Trophoblast cell (in vitro differentiated cells and primary cell): ENCODE results near the gene COA1.
"Not testable (repeated sequence)": the region's sequence is repeated elsewhere in the genome, so short reads cannot be mapped to it uniquely, and the experiment has no call there.

ENCODE experiments used
- DNase-seq, 2 donors: peaks; one replicate each; pipeline ENCODE4 v3.0.0-alpha.2; 2016
- H2AFZ ChIP-seq: 2 replicates; pipeline ENCODE4 v1.6.1; 2013; ENCODE audit warnings: low read length, moderate library complexity, mild to moderate bottlenecking; ENCODE audit not compliant: insufficient read depth, poor library complexity
- H2AK5ac ChIP-seq: 2 replicates; pipeline ENCODE4 v1.6.1; 2013; ENCODE audit warnings: mild to moderate bottlenecking, low read length
- H2BK120ac ChIP-seq: 2 replicates; pipeline ENCODE4 v1.6.1; 2013; ENCODE audit warnings: low read length, mild to moderate bottlenecking, moderate library complexity; ENCODE audit not compliant: insufficient read depth, poor library complexity
- H2BK12ac ChIP-seq: 2 replicates; pipeline ENCODE4 v1.6.1; 2013; ENCODE audit warnings: mild to moderate bottlenecking, low read length, moderate library complexity
- H2BK5ac ChIP-seq: 2 replicates; pipeline ENCODE4 v1.6.1; 2013; ENCODE audit warnings: low read length, low read depth, moderate library complexity, mild to moderate bottlenecking; ENCODE audit not compliant: poor library complexity
- H3K14ac ChIP-seq: 2 replicates; pipeline ENCODE4 v1.6.1; 2013; ENCODE audit warnings: mild to moderate bottlenecking, low read length
- H3K18ac ChIP-seq: 2 replicates; pipeline ENCODE4 v1.6.1; 2013; ENCODE audit warnings: mild to moderate bottlenecking, low read length
- H3K23ac ChIP-seq: 2 replicates; pipeline ENCODE4 v1.6.1; 2013; ENCODE audit warnings: low read length
- H3K27ac ChIP-seq: 2 replicates; pipeline ENCODE4 v1.5.1; 2013; ENCODE audit warnings: low read depth, mild to moderate bottlenecking, inconsistent platforms, low read length, moderate library complexity
- H3K27me3 ChIP-seq: 2 replicates; pipeline ENCODE4 v1.6.1; 2013; ENCODE audit warnings: inconsistent platforms, mild to moderate bottlenecking, low read length, moderate library complexity; ENCODE audit not compliant: insufficient read depth
- H3K36me3 ChIP-seq, 2 experiments: 1 replicate in 1 of 2; 2 replicates in 1 of 2; pipeline ENCODE4 v1.6.1; 2013; ENCODE audit warnings: low read length in 2 of 2, mild to moderate bottlenecking in 2 of 2, moderate library complexity in 1 of 2; ENCODE audit not compliant: insufficient read depth in 2 of 2, control insufficient read depth in 1 of 2
- H3K4ac ChIP-seq: 2 replicates; pipeline ENCODE4 v1.6.1; 2013; ENCODE audit warnings: low read depth, mild to moderate bottlenecking, low read length, moderate library complexity
- H3K4me1 ChIP-seq, 2 experiments: 1 replicate in 1 of 2; 2 replicates in 1 of 2; pipeline ENCODE4 v1.6.1; 2013; ENCODE audit warnings: low read length in 2 of 2, mild to moderate bottlenecking in 2 of 2, moderate library complexity in 1 of 2; ENCODE audit not compliant: insufficient read depth in 2 of 2, control insufficient read depth in 1 of 2
- H3K4me2 ChIP-seq: 2 replicates; pipeline ENCODE4 v1.6.1; 2013; ENCODE audit warnings: inconsistent platforms, mild to moderate bottlenecking, low read length, moderate library complexity
- H3K4me3 ChIP-seq: 2 replicates; pipeline ENCODE4 v1.5.1; 2013; ENCODE audit warnings: mild to moderate bottlenecking, low read depth, low read length, inconsistent platforms
- H3K79me1 ChIP-seq: one replicate; pipeline ENCODE4 v1.6.1; 2013; ENCODE audit warnings: low read length
- H3K79me2 ChIP-seq: 2 replicates; pipeline ENCODE4 v1.6.1; 2013; ENCODE audit warnings: low read length, mild to moderate bottlenecking; ENCODE audit not compliant: control insufficient read depth, insufficient read depth, poor library complexity
- H3K9ac ChIP-seq: 2 replicates; pipeline ENCODE4 v1.6.1; 2013; ENCODE audit warnings: mild to moderate bottlenecking, low read length
- H3K9me3 ChIP-seq: 2 replicates; pipeline ENCODE4 v1.6.1; 2013; ENCODE audit warnings: low read depth, mild to moderate bottlenecking, control low read depth, inconsistent platforms, low read length; ENCODE audit not compliant: insufficient read depth
- H4K12ac ChIP-seq: 2 replicates; pipeline ENCODE4 v1.6.1; 2013; ENCODE audit warnings: low read depth, mild to moderate bottlenecking, low read length, moderate library complexity
- H4K8ac ChIP-seq: 2 replicates; pipeline ENCODE4 v1.6.1; 2013; ENCODE audit warnings: low read depth, mild to moderate bottlenecking, low read length, moderate library complexity
- H4K91ac ChIP-seq: one replicate; pipeline ENCODE4 v1.6.1; 2013; ENCODE audit warnings: low read depth, mild to moderate bottlenecking, low read length, moderate library complexity
- WGBS: extraction: QIAGEN DNeasy Blood & Tissue Kit; methylation state at CpG from one replicate; pipeline ENCODE4 v1.1.7; 2013; ENCODE audit warnings: missing lambda C conversion rate; ENCODE audit not compliant: insufficient read length, insufficient coverage; ENCODE audit errors: extremely low coverage; 5-methylcytosine and 5-hydroxymethylcytosine counted together

COA1 gene

GRCh38 chr7:43596426-43596825 is 132.9 kb downstream of the COA1 start:
- H2AFZ ChIP-seq, H2BK12ac ChIP-seq, H4K8ac ChIP-seq, H4K12ac ChIP-seq, H3K4me2 ChIP-seq, H3K36me3 ChIP-seq, H4K91ac ChIP-seq, H3K4me3 ChIP-seq, H2AK5ac ChIP-seq, H3K18ac ChIP-seq, H3K4ac ChIP-seq, H3K9me3 ChIP-seq, H3K14ac ChIP-seq, H3K27me3 ChIP-seq, H3K79me2 ChIP-seq, H3K79me1 ChIP-seq, H2BK5ac ChIP-seq, H3K23ac ChIP-seq, H3K27ac ChIP-seq, H3K4me1 ChIP-seq, H3K9ac ChIP-seq, H2BK120ac ChIP-seq: not testable (repeated sequence)
- peak; percentile 82 to 86 for DNase-seq
- WGBS = no CpG with 5 or more reads among the region's 5 CpGs

- no peak overlapping the region for H4K91ac ChIP-seq
- H3K14ac ChIP-seq = no peak overlapping the region
- no peak overlapping the region for H3K23ac ChIP-seq
- no peak overlapping the region for H4K12ac ChIP-seq
- WGBS = no CpG with 5 or more reads among the region's 2 CpGs
- H3K4me3 ChIP-seq = no peak overlapping the region
- H3K4me2 ChIP-seq = no peak overlapping the region
- H2AFZ ChIP-seq = no peak overlapping the region
- no peaks in the 10 kb centered on the region for H3K79me2 ChIP-seq
- no peaks in the 10 kb centered on the region for H3K4me1 ChIP-seq
- no peak overlapping the region for H4K8ac ChIP-seq
- no peak overlapping the region for H2AK5ac ChIP-seq
- no peaks in the 10 kb centered on the region for H3K79me1 ChIP-seq
- no peaks in the 10 kb centered on the region for H3K9me3 ChIP-seq
- H2BK5ac ChIP-seq = no peak overlapping the region
- no peak overlapping the region for H3K27ac ChIP-seq
- H2BK120ac ChIP-seq = no peak overlapping the region
- no peak overlapping the region for H3K4ac ChIP-seq
- no peak overlapping the region for H3K9ac ChIP-seq
- no peak overlapping the region for H3K18ac ChIP-seq
- DNase-seq = no peak
- H3K27me3 ChIP-seq = no peaks in the 10 kb centered on the region
- H2BK12ac ChIP-seq = no peak overlapping the region
- H3K36me3 ChIP-seq = peaks cover 1 to 2% of the 10 kb centered on the region in 2 experiments
Measured at GRCh38 chr7:43594020-43594419, 135.3 kb downstream of the COA1 start.

GRCh38 chr7:43593010-43593409 is 136.3 kb downstream of the COA1 start:
- Histone ChIP-seq H3K4me3 (no peak overlapping the region), H2AFZ (no peak overlapping the region), H3K79me1 (no peaks in the 10 kb centered on the region), H3K23ac (no peak overlapping the region), H2BK5ac (no peak overlapping the region), H3K14ac (no peak overlapping the region), H3K9ac (no peak overlapping the region), H3K4me1 (no peaks in the 10 kb centered on the region), H3K27me3 (no peaks in the 10 kb centered on the region), H3K79me2 (no peaks in the 10 kb centered on the region), H4K8ac (no peak overlapping the region), H2BK12ac (no peak overlapping the region), H3K9me3 (no peaks in the 10 kb centered on the region), H2BK120ac (no peak overlapping the region), H3K4ac (no peak overlapping the region), H3K4me2 (no peak overlapping the region), H3K18ac (no peak overlapping the region), H4K91ac (no peak overlapping the region), H3K27ac (no peak overlapping the region), H2AK5ac (no peak overlapping the region), H3K36me3 (peaks cover 1 to 2% of the 10 kb centered on the region in 2 experiments), H4K12ac (no peak overlapping the region)
- DNase-seq = no peak
- no CpG with 5 or more reads among the region's 1 CpG for WGBS

GRCh38 chr7:43592326-43592725 is 137.0 kb downstream of the COA1 start:
- no peak overlapping the region for H2BK120ac ChIP-seq
- H3K27me3 ChIP-seq = no peaks in the 10 kb centered on the region
- no peak overlapping the region for H4K8ac ChIP-seq
- no peak overlapping the region for H3K14ac ChIP-seq
- no peaks in the 10 kb centered on the region for H3K9me3 ChIP-seq
- H4K12ac ChIP-seq = no peak overlapping the region
- H2AK5ac ChIP-seq = no peak overlapping the region
- no peak overlapping the region for H2BK5ac ChIP-seq
- no peaks in the 10 kb centered on the region for H3K36me3 ChIP-seq
- no peak overlapping the region for H3K23ac ChIP-seq
- no peak overlapping the region for H3K4me2 ChIP-seq
- DNase-seq = peak; percentile 38 to 88
- no peak overlapping the region for H3K27ac ChIP-seq
- H2BK12ac ChIP-seq = no peak overlapping the region
- H2AFZ ChIP-seq = no peak overlapping the region
- H3K4ac ChIP-seq = no peak overlapping the region
- no peaks in the 10 kb centered on the region for H3K79me2 ChIP-seq
- no peak overlapping the region for H3K9ac ChIP-seq
- H3K4me3 ChIP-seq = no peak overlapping the region
- no peaks in the 10 kb centered on the region for H3K79me1 ChIP-seq
- H3K18ac ChIP-seq = no peak overlapping the region
- no peaks in the 10 kb centered on the region for H3K4me1 ChIP-seq
- no CpG with 5 or more reads among the region's 3 CpGs for WGBS
- H4K91ac ChIP-seq = no peak overlapping the region
